SK-N-SH (cell line): Measurements from ENCODE around the gene CCS. TPM values are rescaled to one million over a fixed set of nuclear protein-coding genes. Genes with fewer than 3 reads are reported as not detected.

ENCODE experiments used
- CTCF ChIA-PET: fragments of 300-600, 350-600 bp; formaldehyde crosslinking; extraction: SDS; loops from one replicate; lab custom pipeline; 2021; lab: Yijun Ruan, JAX
- POLR2A ChIA-PET: fragments of 350-600 bp; sonication (Branson Sonifier 250); formaldehyde crosslinking; extraction: SDS; loops from one replicate; lab custom pipeline; 2020; ENCODE audit warnings: antibody characterized with exemption, inconsistent platforms; lab: Yijun Ruan, JAX
- DNase-seq: peaks from one replicate; pipeline ENCODE4 v3.0.0; 2012
- H2AFZ ChIP-seq: fragments of 200-600 bp; sonication (generic); 2 replicates; pipeline ENCODE4 v1.8.1; 2016; ENCODE audit warnings: antibody characterized with exemption, mild to moderate bottlenecking, low read depth
- H3F3A ChIP-seq: fragments of 200-600 bp; sonication (generic); replicated peaks from 2 replicates; pipeline ENCODE3; 2016; ENCODE audit warnings: antibody characterized with exemption, mild to moderate bottlenecking; ENCODE audit not compliant: insufficient read depth
- H3K27ac ChIP-seq, 2 experiments: fragments of 200-500 bp in 1 of 2; fragments of 200-600 bp in 1 of 2; sonication (Bioruptor generic) in 1 of 2; sonication (generic), shearing (Covaris generic) in 1 of 2; 2 replicates each; pipeline versions ENCODE4 v1.5.1 to v1.6.1; 2014 to 2016; ENCODE audit warnings: low read depth in 2 of 2, inconsistent platforms in 1 of 2, low read length in 1 of 2, mild to moderate bottlenecking in 1 of 2, mixed read lengths in 1 of 2
- H3K27me3 ChIP-seq: fragments of 200-600 bp; sonication (generic), shearing (Covaris generic); 2 replicates; pipeline ENCODE4 v1.6.1; 2016; ENCODE audit warnings: mixed run types; ENCODE audit not compliant: insufficient read depth
- H3K36me3 ChIP-seq, 2 experiments: fragments of 200-500 bp in 1 of 2; fragments of 200-600 bp in 1 of 2; sonication (Bioruptor generic) in 1 of 2; sonication (generic) in 1 of 2; replicated peaks in 1 of 2; 2 replicates each; pipeline versions ENCODE3 to v1.5.1; 2014 to 2016; ENCODE audit warnings: low read length in 1 of 2, mild to moderate bottlenecking in 1 of 2; ENCODE audit not compliant: insufficient read depth in 2 of 2, control insufficient read depth in 1 of 2
- H3K4me1 ChIP-seq, 2 experiments: fragments of 200-500 bp in 1 of 2; fragments of 200-600 bp in 1 of 2; sonication (Bioruptor generic) in 1 of 2; sonication (generic), shearing (Covaris generic) in 1 of 2; 2 replicates each; pipeline versions ENCODE4 v1.5.1 to v1.6.1; 2014 to 2016; ENCODE audit warnings: low read depth in 1 of 2, low read length in 1 of 2, mixed run types in 1 of 2; ENCODE audit not compliant: insufficient read depth in 2 of 2, control insufficient read depth in 1 of 2
- H3K4me2 ChIP-seq: fragments of 200-600 bp; sonication (generic), shearing (Covaris generic); 2 replicates; pipeline ENCODE4 v1.6.1; 2017; ENCODE audit warnings: mixed run types
- H3K4me3 ChIP-seq, 2 experiments: fragments of 200-500 bp in 1 of 2; fragments of 200-600 bp in 1 of 2; sonication (Bioruptor generic) in 1 of 2; sonication (generic), shearing (Covaris generic) in 1 of 2; 2 replicates each; pipeline versions ENCODE4 v1.5.1 to v1.8.1; 2014 to 2016; ENCODE audit warnings: low read depth in 2 of 2, inconsistent platforms in 1 of 2, low read length in 1 of 2, mild to moderate bottlenecking in 1 of 2, mixed read lengths in 1 of 2, moderate library complexity in 1 of 2
- H3K79me2 ChIP-seq: fragments of 200-600 bp; sonication (generic); 2 replicates; pipeline ENCODE4 v1.8.1; 2017; ENCODE audit warnings: mild to moderate bottlenecking; ENCODE audit not compliant: insufficient read depth
- H3K9ac ChIP-seq: fragments of 200-600 bp; sonication (generic); 2 replicates; pipeline ENCODE4 v1.6.1; 2017; ENCODE audit warnings: mixed run types
- H3K9me2 ChIP-seq: fragments of 200-600 bp; sonication (generic); 2 replicates; pipeline ENCODE4 v1.6.1; 2017; ENCODE audit warnings: mixed run types
- H3K9me3 ChIP-seq: fragments of 200-600 bp; sonication (generic); 2 replicates; pipeline ENCODE4 v1.6.1; 2017; ENCODE audit warnings: mixed run types, mild to moderate bottlenecking, moderate library complexity
- H4K20me1 ChIP-seq: fragments of 200-600 bp; sonication (generic); 2 replicates; pipeline ENCODE4 v1.6.1; 2017; ENCODE audit warnings: mild to moderate bottlenecking, mixed run types; ENCODE audit not compliant: insufficient read depth
- CHD2 ChIP-seq: fragments of 150-350 bp; IDR thresholded peaks from 2 replicates; pipeline ENCODE4 v1.6.1; 2018; ENCODE audit warnings: low read length; ENCODE audit not compliant: partially characterized antibody
- ELF1 ChIP-seq: IDR thresholded peaks from 2 replicates; pipeline ENCODE4 v1.4.0; 2012
- EZH2phosphoT487 ChIP-seq: fragments of 200-600 bp; sonication (generic); IDR thresholded peaks from 2 replicates; pipeline ENCODE4 v1.6.1; 2017; ENCODE audit warnings: low read depth, mixed run types, mild to moderate bottlenecking, antibody characterized with exemption, moderate library complexity, borderline replicate concordance
- FOSL2 ChIP-seq: IDR thresholded peaks from 2 replicates; pipeline ENCODE4 v1.4.0; 2012; ENCODE audit warnings: low read depth, mild to moderate bottlenecking, moderate library complexity, borderline replicate concordance
- FOXJ3 ChIP-seq: sonication (generic); formaldehyde crosslinking; IDR thresholded peaks from 2 replicates; pipeline ENCODE4 v1.5.1; 2020; ENCODE audit warnings: mild to moderate bottlenecking, missing genetic modification reagents
- FOXM1 ChIP-seq: IDR thresholded peaks from 2 replicates; pipeline ENCODE4 v1.4.0; 2012; ENCODE audit warnings: low read depth, mild to moderate bottlenecking
- GABPA ChIP-seq: IDR thresholded peaks from 2 replicates; pipeline ENCODE4 v1.4.0; 2012; ENCODE audit warnings: low read depth, mild to moderate bottlenecking
- GATA2 ChIP-seq: sonication (generic); formaldehyde crosslinking; IDR thresholded peaks from 2 replicates; pipeline ENCODE4 v1.5.0; 2020; ENCODE audit warnings: mild to moderate bottlenecking, missing genetic modification reagents
- MEF2A ChIP-seq: IDR thresholded peaks from 2 replicates; pipeline ENCODE4 v1.4.0; 2012; ENCODE audit warnings: low read depth, borderline replicate concordance
- NFIC ChIP-seq: IDR thresholded peaks from 2 replicates; pipeline ENCODE4 v1.4.0; 2012; ENCODE audit warnings: borderline replicate concordance
- POLR2AphosphoS5 ChIP-seq: IDR thresholded peaks from 2 replicates; pipeline ENCODE4 v1.6.1; 2012; ENCODE audit warnings: low read depth, low read length
- RCOR1 ChIP-seq: fragments of 150-350 bp; IDR thresholded peaks from 2 replicates; pipeline ENCODE4 v1.6.1; 2017; ENCODE audit warnings: antibody characterized with exemption, low read length
- SIN3A ChIP-seq: IDR thresholded peaks from 2 replicates; pipeline ENCODE4 v1.6.1; 2012; ENCODE audit warnings: low read depth, mild to moderate bottlenecking, low read length, moderate library complexity, borderline replicate concordance
- TAF1 ChIP-seq: IDR thresholded peaks from 2 replicates; pipeline ENCODE4 v1.6.1; 2012; ENCODE audit warnings: low read depth, mild to moderate bottlenecking, low read length, moderate library complexity, borderline replicate concordance
- TCF12 ChIP-seq: IDR thresholded peaks from 2 replicates; pipeline ENCODE4 v1.4.0; 2012
- WGBS: methylation state at CpG from one replicate; pipeline ENCODE4 v1.1.6; 2017; ENCODE audit warnings: low lambda C conversion rate; 5-methylcytosine and 5-hydroxymethylcytosine counted together
- polyA plus RNA-seq, 3 experiments: library from polyadenylated mRNA; depleted of rRNA; stranded (reverse); fragments of >200 nt; gene quantifications; 2 replicates each; pipeline ENCODE4 v1.2.3, GENCODE V29; 2012
- TF ChIP-seq, protein P1 (sequence below): IDR thresholded peaks from 2 replicates; pipeline ENCODE4 v1.6.1; 2012; ENCODE audit warnings: mild to moderate bottlenecking, low read depth, low read length, moderate library complexity
- TF ChIP-seq, protein P2 (sequence below): fragments of 150-350 bp; IDR thresholded peaks from 2 replicates; pipeline ENCODE4 v1.6.1; 2017; ENCODE audit warnings: antibody characterized with exemption, low read length, low read depth, borderline replicate concordance
- TF ChIP-seq, protein P3 (sequence below): IDR thresholded peaks from 2 replicates; pipeline ENCODE4 v1.4.0; 2012; ENCODE audit warnings: low read depth, borderline replicate concordance

CCS gene
- polyA plus RNA-seq, 1 of the 3 experiments (the other 2 are of a cell fraction), result 56.1 TPM

DNA sequence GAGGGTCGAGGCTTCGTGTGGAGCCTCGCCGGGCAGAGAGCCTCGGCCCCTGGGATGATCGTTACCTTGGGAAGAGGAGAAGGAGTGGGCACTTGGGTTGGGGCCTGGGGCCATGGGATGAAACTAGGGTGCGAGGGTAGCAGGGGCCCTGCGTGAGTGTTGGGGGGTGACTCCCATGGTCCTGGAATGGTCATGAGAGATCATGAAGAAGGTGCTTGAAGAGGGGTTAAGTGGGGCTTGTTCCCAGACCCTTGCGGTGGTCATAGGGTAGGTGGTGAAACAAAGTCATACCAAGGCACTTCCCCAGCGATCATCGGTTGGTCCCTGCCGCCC is 284 bp downstream of the CCS start:
- Histone ChIP-seq H3K79me2 (peaks cover 18% of the 10 kb centered on the region), H3K9ac (peak overlapping the region; percentile 85), H3K4me2 (peak overlapping the region; percentile 98), H3K27me3 (no peaks in the 10 kb centered on the region), H3K27ac (peak overlapping the region; percentile 62 to 84; a peak in 3 of 4 replicates), H3K4me3 (peak overlapping the region; percentile 77 to 94), H2AFZ (peak overlapping the region; percentile 97), H3K4me1 (peaks cover 4 to 17% of the 10 kb centered on the region in 2 experiments; a peak in 1 of 4 replicates), H3K36me3 (no peaks in the 10 kb centered on the region), H3K9me2 (no peaks in the 10 kb centered on the region), H3F3A (no peaks in the 10 kb centered on the region), H3K9me3 (no peaks in the 10 kb centered on the region), H4K20me1 (no peaks in the 10 kb centered on the region)
- POLR2A ChIA-PET, result interaction anchor here (1.2 to 2.0 kb wide), 4 partner anchors 23 to 45 kb away, joined by 5 to 8 read pairs (median 6); partner anchors contain the start of genes CTSF, RBM14 and RBM4
- TF ChIP-seq FOSL2, result no peak
- no peak for TF ChIP-seq POLR2AphosphoS5
- no peak for TF ChIP-seq FOXM1
- no peak for TF ChIP-seq GABPA
- TF ChIP-seq, protein P1, sequence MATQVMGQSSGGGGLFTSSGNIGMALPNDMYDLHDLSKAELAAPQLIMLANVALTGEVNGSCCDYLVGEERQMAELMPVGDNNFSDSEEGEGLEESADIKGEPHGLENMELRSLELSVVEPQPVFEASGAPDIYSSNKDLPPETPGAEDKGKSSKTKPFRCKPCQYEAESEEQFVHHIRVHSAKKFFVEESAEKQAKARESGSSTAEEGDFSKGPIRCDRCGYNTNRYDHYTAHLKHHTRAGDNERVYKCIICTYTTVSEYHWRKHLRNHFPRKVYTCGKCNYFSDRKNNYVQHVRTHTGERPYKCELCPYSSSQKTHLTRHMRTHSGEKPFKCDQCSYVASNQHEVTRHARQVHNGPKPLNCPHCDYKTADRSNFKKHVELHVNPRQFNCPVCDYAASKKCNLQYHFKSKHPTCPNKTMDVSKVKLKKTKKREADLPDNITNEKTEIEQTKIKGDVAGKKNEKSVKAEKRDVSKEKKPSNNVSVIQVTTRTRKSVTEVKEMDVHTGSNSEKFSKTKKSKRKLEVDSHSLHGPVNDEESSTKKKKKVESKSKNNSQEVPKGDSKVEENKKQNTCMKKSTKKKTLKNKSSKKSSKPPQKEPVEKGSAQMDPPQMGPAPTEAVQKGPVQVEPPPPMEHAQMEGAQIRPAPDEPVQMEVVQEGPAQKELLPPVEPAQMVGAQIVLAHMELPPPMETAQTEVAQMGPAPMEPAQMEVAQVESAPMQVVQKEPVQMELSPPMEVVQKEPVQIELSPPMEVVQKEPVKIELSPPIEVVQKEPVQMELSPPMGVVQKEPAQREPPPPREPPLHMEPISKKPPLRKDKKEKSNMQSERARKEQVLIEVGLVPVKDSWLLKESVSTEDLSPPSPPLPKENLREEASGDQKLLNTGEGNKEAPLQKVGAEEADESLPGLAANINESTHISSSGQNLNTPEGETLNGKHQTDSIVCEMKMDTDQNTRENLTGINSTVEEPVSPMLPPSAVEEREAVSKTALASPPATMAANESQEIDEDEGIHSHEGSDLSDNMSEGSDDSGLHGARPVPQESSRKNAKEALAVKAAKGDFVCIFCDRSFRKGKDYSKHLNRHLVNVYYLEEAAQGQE, result no peak
- TF ChIP-seq, protein P2, sequence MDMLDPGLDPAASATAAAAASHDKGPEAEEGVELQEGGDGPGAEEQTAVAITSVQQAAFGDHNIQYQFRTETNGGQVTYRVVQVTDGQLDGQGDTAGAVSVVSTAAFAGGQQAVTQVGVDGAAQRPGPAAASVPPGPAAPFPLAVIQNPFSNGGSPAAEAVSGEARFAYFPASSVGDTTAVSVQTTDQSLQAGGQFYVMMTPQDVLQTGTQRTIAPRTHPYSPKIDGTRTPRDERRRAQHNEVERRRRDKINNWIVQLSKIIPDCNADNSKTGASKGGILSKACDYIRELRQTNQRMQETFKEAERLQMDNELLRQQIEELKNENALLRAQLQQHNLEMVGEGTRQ, result no peak
- 0 out of 2 replicates have a peak, but pooled peaks have one; percentile 17 for TF ChIP-seq SIN3A
- no peak for TF ChIP-seq GATA2 (CRISPR knock-in tag)
- TF ChIP-seq, protein P3, sequence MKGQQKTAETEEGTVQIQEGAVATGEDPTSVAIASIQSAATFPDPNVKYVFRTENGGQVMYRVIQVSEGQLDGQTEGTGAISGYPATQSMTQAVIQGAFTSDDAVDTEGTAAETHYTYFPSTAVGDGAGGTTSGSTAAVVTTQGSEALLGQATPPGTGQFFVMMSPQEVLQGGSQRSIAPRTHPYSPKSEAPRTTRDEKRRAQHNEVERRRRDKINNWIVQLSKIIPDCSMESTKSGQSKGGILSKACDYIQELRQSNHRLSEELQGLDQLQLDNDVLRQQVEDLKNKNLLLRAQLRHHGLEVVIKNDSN, result no peak
- peak; percentile 10; the same call in 1 of the 2 replicates for TF ChIP-seq TAF1
- WGBS, result 12% methylated on average over 12 of the region's 12 CpGs
- DNase-seq, result no peak
- CTCF ChIA-PET, result interaction anchor here (0.9 to 3.4 kb wide), 10 partner anchors 8 to 241 kb away, joined by 3 to 21 read pairs (median 5); partner anchors contain the start of genes CTSF and RBM4B

DNA sequence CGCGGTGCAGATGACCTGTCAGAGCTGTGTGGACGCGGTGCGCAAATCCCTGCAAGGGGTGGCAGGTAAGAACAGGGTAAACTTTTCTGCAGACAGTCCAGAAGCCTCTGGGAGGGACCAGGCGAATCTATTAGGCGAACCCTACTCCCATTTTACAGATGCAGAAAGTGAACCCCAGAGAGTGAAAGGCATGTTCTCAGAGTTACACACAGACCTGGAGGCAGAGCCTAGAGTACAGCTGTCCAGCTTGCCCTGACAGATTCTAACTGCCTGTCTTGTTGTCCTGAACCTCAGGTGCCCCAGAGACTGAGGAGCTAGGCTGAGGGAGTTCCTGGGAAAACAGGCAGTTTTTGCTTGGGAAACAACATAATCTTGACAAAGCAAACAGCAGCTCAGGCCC is 665 bp downstream of the CCS start:
- WGBS, result 50% methylated on average over 4 of the region's 7 CpGs
- no peak for DNase-seq
- peak overlapping the region; percentile 97 for H2AFZ ChIP-seq
- TF ChIP-seq SIN3A (no peak), TCF12 (no peak), GABPA (no peak), ELF1 (no peak), CHD2 (no peak), FOXM1 (no peak), FOXJ3 (CRISPR knock-in tag) (no peak), EZH2phosphoT487 (no peak), FOSL2 (no peak), RCOR1 (no peak), NFIC (no peak), GATA2 (CRISPR knock-in tag) (no peak), MEF2A (no peak)

More for the DNA sequence above, 665 bp downstream of the CCS start:
- Histone ChIP-seq H3K27ac (peak overlapping the region in 1 of 2 experiments; percentile 62; a peak in 2 of 4 replicates), H3K4me3 (peak overlapping the region; percentile 77 to 94), H3K9me3 (no peaks in the 10 kb centered on the region), H3K36me3 (no peaks in the 10 kb centered on the region), H3F3A (no peaks in the 10 kb centered on the region), H3K9ac (peak overlapping the region; percentile 85), H3K27me3 (no peaks in the 10 kb centered on the region), H3K4me1 (peaks cover 4 to 17% of the 10 kb centered on the region in 2 experiments; a peak in 1 of 4 replicates), H3K4me2 (peak overlapping the region; percentile 98), H4K20me1 (no peaks in the 10 kb centered on the region), H3K79me2 (peaks cover 18% of the 10 kb centered on the region), H3K9me2 (no peaks in the 10 kb centered on the region)
- CTCF ChIA-PET, result interaction anchor here (1.8 to 3.4 kb wide), 4 partner anchors 15 to 85 kb away, joined by 5 to 21 read pairs (median 14); partner anchors contain the start of genes CTSF and RBM4B
- POLR2A ChIA-PET, result interaction anchor here (1.3 to 2.0 kb wide), 2 partner anchors 23 to 45 kb away, joined by 6 to 7 read pairs; partner anchors contain the start of genes RBM14 and RBM4
